ENCODE data around the gene GPR146. TPM values are rescaled to one million over a fixed set of nuclear protein-coding genes. Genes with fewer than 3 reads are reported as not detected.
A peak's percentile ranks its signal among the peaks of the same experiment; 100 is the strongest.

GPR146 gene
- total and polyA plus RNA-seq, 2 of the 4 experiments (the other 2 are of a cell fraction), result 2.2 to 3.4 TPM

DNA sequence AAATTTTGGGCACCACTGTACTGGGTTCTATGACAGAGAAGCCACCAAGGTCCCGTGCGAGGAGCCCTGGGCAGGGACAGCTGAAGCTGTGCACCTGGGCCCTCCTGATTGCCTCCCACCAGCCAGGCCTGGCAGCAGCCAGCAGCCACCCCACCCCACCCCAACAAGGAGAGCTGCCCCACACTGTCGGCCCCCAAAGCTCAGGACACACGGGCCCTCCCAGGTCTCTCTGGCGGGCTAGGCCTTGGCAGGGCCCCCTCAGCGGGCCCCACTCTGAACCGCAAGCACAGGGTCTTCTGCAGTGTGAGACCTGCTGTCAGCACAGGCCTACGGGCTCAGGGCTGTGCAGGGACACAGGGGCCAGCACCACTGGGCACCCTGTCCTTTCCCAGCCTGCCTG, 5.5 kb downstream of the GPR146 start (continued):
- TF ChIP-seq SMC3 (IDR thresholded peaks at IDR 0.05; ENCODE audit: low read depth, low read length) (no peak), BHLHE40 (IDR thresholded peaks at IDR 0.05; ENCODE audit: low read depth, low read length) (no peak)

DNA sequence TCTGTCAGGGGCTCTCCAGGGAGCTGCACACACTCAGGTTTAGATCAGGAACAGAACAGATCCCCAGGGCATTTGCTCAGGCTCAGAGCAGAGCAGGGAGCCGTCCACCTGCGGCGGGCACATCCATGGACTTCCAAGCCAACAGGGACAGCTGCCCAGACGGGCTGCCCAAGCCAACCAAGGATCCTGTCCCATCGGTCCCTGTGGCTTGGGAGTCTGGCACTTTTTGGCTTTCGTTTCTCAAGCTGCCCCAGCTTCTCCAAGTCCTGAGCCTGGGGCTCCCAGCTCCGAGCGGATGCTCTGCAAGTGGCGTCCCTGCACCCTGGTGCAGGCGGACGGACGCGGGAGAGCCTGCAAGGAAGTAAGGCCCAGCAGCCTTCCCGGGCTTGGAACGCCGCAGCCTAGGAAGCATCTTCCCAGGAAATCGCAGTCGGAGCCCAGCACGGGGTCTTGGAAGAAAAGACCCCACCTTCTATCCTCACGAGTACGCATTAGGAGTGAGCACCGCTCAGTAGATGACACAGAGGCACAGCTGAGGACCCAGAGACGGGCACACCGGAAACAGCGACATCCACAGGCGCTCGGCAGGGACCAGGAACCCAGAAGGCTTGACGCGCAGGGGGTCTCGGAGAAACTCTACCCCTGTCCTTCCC, 6.0 kb downstream of the GPR146 start:
- Histone ChIP-seq H3K27me3 (ENCODE audit: control insufficient read depth, insufficient read depth, low read length) (no peaks in the 10 kb centered on the region), H3K9me3 (ENCODE audit: control insufficient read depth, insufficient read depth, low read length) (no peaks in the 10 kb centered on the region), H2BK120ac (ENCODE audit: low read depth, low read length) (no peak overlapping the region), H4K5ac (ENCODE audit: low read depth, low read length) (no peak overlapping the region), H3K9ac (ENCODE audit: low read depth, low read length) (no peak overlapping the region), H3K4me2 (ENCODE audit: low read depth, low read length) (no peak overlapping the region), H3K4me3 (ENCODE audit: insufficient read depth, low read depth, low read length) (no peak overlapping the region), H2AK9ac (replicated peaks; ENCODE audit: low read depth, low read length, poor library complexity) (peak overlapping the region; percentile 37), H3K9me1 (ENCODE audit: insufficient read depth, low read length) (no peaks in the 10 kb centered on the region), H3K36me3 (ENCODE audit: control insufficient read depth, insufficient read depth, low read length) (no peaks in the 10 kb centered on the region), H3K18ac (ENCODE audit: low read depth, low read length) (no peak overlapping the region), H2BK5ac (ENCODE audit: low read depth, low read length, poor library complexity, severe bottlenecking) (no peak overlapping the region), H4K91ac (ENCODE audit: insufficient read depth, low read depth, low read length) (no peak overlapping the region), H3K79me1 (ENCODE audit: low read depth in 1 of 2, low read length in 2 of 2) (peaks cover 3 to 13% of the 10 kb centered on the region in 2 experiments; a peak in 1 of 4 replicates), H2AK5ac (ENCODE audit: low read depth, low read length) (no peak overlapping the region), H3K14ac (replicated peaks; ENCODE audit: low read depth, low read length) (no peak overlapping the region), H3K27ac (ENCODE audit: insufficient read depth, low read length) (no peak overlapping the region), H3K56ac (ENCODE audit: extremely low read depth, insufficient read depth, low read length) (no peak overlapping the region), H4K8ac (ENCODE audit: low read depth in 2 of 2, low read length in 2 of 2) (no peak overlapping the region), H3K4me1 (ENCODE audit: control insufficient read depth, insufficient read depth, low read length) (no peaks in the 10 kb centered on the region; the same call in 1 of the 2 replicates), H2BK15ac (ENCODE audit: low read depth, low read length) (no peak overlapping the region), H4K20me1 (ENCODE audit: insufficient read depth, low read length) (peaks cover 26% of the 10 kb centered on the region), H2AFZ (replicated peaks; ENCODE audit: low read length, poor library complexity) (no peak overlapping the region), H3K23ac (ENCODE audit: low read depth, low read length) (no peak overlapping the region), H2BK20ac (ENCODE audit: low read depth, low read length) (no peak overlapping the region), H3K4ac (ENCODE audit: low read depth, low read length) (no peak overlapping the region)
- ATAC-seq (ENCODE audit: low read depth) (no peak), DNase-seq (no peak)
- POLR2A ChIA-PET (ENCODE audit: unreplicated experiment), result no interaction called here
- CTCF ChIA-PET, result no interaction called here
- 90% methylated on average over 4 of the region's 30 CpGs; no CpG with 5 or more reads in 1 of the 2 experiments for WGBS, 2 experiments (ENCODE audit: extremely low coverage in 2 of 2, insufficient read length in 1 of 2)
- TF ChIP-seq RCOR1 (IDR thresholded peaks at IDR 0.05; ENCODE audit: insufficient replicate concordance, low read length) (no peak), POLR2A (IDR thresholded peaks at IDR 0.05; ENCODE audit: low read depth, low read length) (no peak), BHLHE40 (IDR thresholded peaks at IDR 0.05; ENCODE audit: low read depth, low read length) (no peak)
- TF ChIP-seq, protein P1, sequence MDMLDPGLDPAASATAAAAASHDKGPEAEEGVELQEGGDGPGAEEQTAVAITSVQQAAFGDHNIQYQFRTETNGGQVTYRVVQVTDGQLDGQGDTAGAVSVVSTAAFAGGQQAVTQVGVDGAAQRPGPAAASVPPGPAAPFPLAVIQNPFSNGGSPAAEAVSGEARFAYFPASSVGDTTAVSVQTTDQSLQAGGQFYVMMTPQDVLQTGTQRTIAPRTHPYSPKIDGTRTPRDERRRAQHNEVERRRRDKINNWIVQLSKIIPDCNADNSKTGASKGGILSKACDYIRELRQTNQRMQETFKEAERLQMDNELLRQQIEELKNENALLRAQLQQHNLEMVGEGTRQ (IDR thresholded peaks at IDR 0.05; ENCODE audit: low read depth, low read length), result no peak
- intact Hi-C loops (cut with micrococcal nuclease) (no loop called here), in situ Hi-C loops (cut with MboI; ENCODE audit: low sequenced_read_pairs) (no loop called here), dilution Hi-C loops (cut with HindIII; ENCODE audit: low sequenced_read_pairs, unreplicated experiment) (no loop called here)
- BruUV-seq (replicated peaks), result no TSS peak
